Endothelial cell of umbilical vein (primary cell): ENCODE results near the gene OR4E2. TPM values are rescaled to one million over a fixed set of nuclear protein-coding genes. Genes with fewer than 3 reads are reported as not detected.

Experiments used
- BruUV-seq: library from RNA; stranded (reverse); fragments of 400-500 nt; replicated peaks from 2 replicates; lab custom pipeline; 2021; lab: Mats Ljungman, UMichigan
- CTCF ChIA-PET: fragments of 300-600, 350-600 bp; sonication (Branson Sonifier 250); formaldehyde crosslinking; loops from one replicate; lab custom pipeline; 2021; ENCODE audit warnings: antibody characterized with exemption, inconsistent platforms; lab: Charles Lee
- POLR2A ChIA-PET: fragments of 300-600, 350-600 bp; sonication (Branson Sonifier 250); formaldehyde crosslinking; loops from one replicate; lab custom pipeline; 2021; ENCODE audit warnings: antibody characterized with exemption, inconsistent platforms; lab: Charles Lee
- DNase-seq: peaks from one replicate; pipeline ENCODE4 v3.0.0-alpha.2; 2011; ENCODE audit warnings: low read depth, low spot score
- FAIRE-seq: peaks from 2 replicates; lab custom pipeline; 2011; peaks lifted over from hg19 to GRCh38; lab: Jason Lieb, UNC
- H2AFZ ChIP-seq: 2 replicates; pipeline ENCODE4 v1.6.0; 2012; ENCODE audit warnings: low read depth, low read length, control low read depth, inconsistent platforms
- H3K27ac ChIP-seq: 2 replicates; pipeline ENCODE4 v1.5.1; 2011; ENCODE audit warnings: low read depth, mild to moderate bottlenecking, control low read depth, low read length, moderate library complexity; ENCODE audit not compliant: insufficient read depth
- H3K27me3 ChIP-seq, 2 experiments: 2 replicates each; pipeline versions ENCODE4 v1.6.0 to v1.6.1; 2011; ENCODE audit warnings: low read length in 2 of 2, mixed read lengths in 1 of 2; ENCODE audit not compliant: control insufficient read depth in 2 of 2, insufficient read depth in 2 of 2
- H3K36me3 ChIP-seq, 2 experiments: 2 replicates in 1 of 2; 3 replicates in 1 of 2; pipeline ENCODE4 v1.5.1; 2011; ENCODE audit warnings: low read length in 2 of 2, mild to moderate bottlenecking in 1 of 2, moderate library complexity in 1 of 2; ENCODE audit not compliant: control insufficient read depth in 2 of 2, insufficient read depth in 2 of 2; ENCODE audit errors: extremely low read depth in 1 of 2
- H3K4me1 ChIP-seq: 3 replicates; pipeline ENCODE4 v1.5.1; 2011; ENCODE audit warnings: mild to moderate bottlenecking, low read length; ENCODE audit not compliant: control insufficient read depth, insufficient read depth; ENCODE audit errors: extremely low read depth
- H3K4me2 ChIP-seq: 2 replicates; pipeline ENCODE4 v1.6.1; 2011; ENCODE audit warnings: low read length, control low read depth, mixed read lengths; ENCODE audit not compliant: insufficient read depth
- H3K4me3 ChIP-seq, 3 experiments: fragments of 200-600 bp in 1 of 3; sonication (generic), shearing (Covaris generic) in 1 of 3; replicated peaks in 1 of 3; 2 replicates each; pipeline ENCODE4 v1.5.1; 2011 to 2016; ENCODE audit warnings: control low read depth in 3 of 3, low read length in 3 of 3, mild to moderate bottlenecking in 2 of 3, inconsistent platforms in 1 of 3, low read depth in 1 of 3, moderate library complexity in 1 of 3; ENCODE audit not compliant: insufficient read depth in 1 of 3
- H3K79me2 ChIP-seq: 2 replicates; pipeline ENCODE4 v1.6.0; 2012; ENCODE audit warnings: low read length, inconsistent platforms; ENCODE audit not compliant: control insufficient read depth, insufficient read depth
- H3K9ac ChIP-seq: replicated peaks from 2 replicates; pipeline ENCODE3; 2011; ENCODE audit warnings: low read length, control low read depth; ENCODE audit not compliant: insufficient read depth; ENCODE audit errors: extremely low read depth
- H3K9me1 ChIP-seq: replicated peaks from 3 replicates; pipeline ENCODE4 v1.6.0; 2011; ENCODE audit warnings: mild to moderate bottlenecking, low read length; ENCODE audit not compliant: control insufficient read depth, insufficient read depth; ENCODE audit errors: extremely low read depth
- H3K9me3 ChIP-seq: replicated peaks from 2 replicates; pipeline ENCODE4 v1.5.1; 2012; ENCODE audit warnings: low read length, inconsistent platforms; ENCODE audit not compliant: control insufficient read depth, insufficient read depth
- H4K20me1 ChIP-seq: replicated peaks from 2 replicates; pipeline ENCODE3; 2011; ENCODE audit warnings: mild to moderate bottlenecking, low read length; ENCODE audit not compliant: control insufficient read depth, insufficient read depth; ENCODE audit errors: extremely low read depth
- CTCF ChIP-seq, 2 donors: IDR thresholded peaks; 1 replicate in 1 of 2; 2 replicates in 1 of 2; pipeline ENCODE4 v1.5.1; 2011; ENCODE audit warnings: low read length in 2 of 2, mild to moderate bottlenecking in 2 of 2, moderate library complexity in 2 of 2, control low read depth in 1 of 2, inconsistent platforms in 1 of 2, low read depth in 1 of 2; ENCODE audit not compliant: insufficient read depth in 1 of 2; ENCODE audit errors: extremely low read depth in 1 of 2
- EZH2 ChIP-seq: IDR thresholded peaks from 2 replicates; pipeline ENCODE4 v1.6.1; 2012; ENCODE audit warnings: borderline replicate concordance, low read depth, mild to moderate bottlenecking, moderate library complexity, low read length, inconsistent platforms; ENCODE audit not compliant: severe bottlenecking
- FOS ChIP-seq: IDR thresholded peaks from 2 replicates; pipeline ENCODE4 v1.6.1; 2011; ENCODE audit warnings: mild to moderate bottlenecking, low read length, moderate library complexity, borderline replicate concordance; ENCODE audit not compliant: insufficient read depth
- GATA2 ChIP-seq: IDR thresholded peaks from 2 replicates; pipeline ENCODE4 v1.7.0; 2011; ENCODE audit warnings: low read depth, mild to moderate bottlenecking, moderate library complexity, mixed read lengths, low read length; ENCODE audit not compliant: insufficient read length, insufficient read depth
- JUN ChIP-seq: IDR thresholded peaks from 2 replicates; pipeline ENCODE4 v1.6.1; 2011; ENCODE audit warnings: borderline replicate concordance, low read depth; ENCODE audit not compliant: insufficient read length, insufficient read depth
- MAX ChIP-seq: IDR thresholded peaks from 2 replicates; pipeline ENCODE4 v1.6.1; 2011; ENCODE audit not compliant: insufficient read depth, insufficient read length
- MYC ChIP-seq: IDR thresholded peaks from one replicate; pipeline ENCODE4 v1.6.1; 2011; ENCODE audit warnings: mild to moderate bottlenecking, low read depth, low read length
- POLR2A ChIP-seq: IDR thresholded peaks from 2 replicates; pipeline ENCODE4 v1.6.1; 2012; ENCODE audit warnings: low read depth, mild to moderate bottlenecking, control low read depth, low read length
- POLR2AphosphoS5 ChIP-seq: IDR thresholded peaks from 2 replicates; pipeline ENCODE4 v1.6.1; 2012; ENCODE audit warnings: low read depth, mild to moderate bottlenecking, control low read depth, low read length, moderate library complexity; ENCODE audit not compliant: insufficient read depth
- dilution Hi-C: fragments of 300-500 bp; cut with MboI; formaldehyde crosslinking; loops from one replicate; pipeline ENCODE4 v1.15.0; 2019; ENCODE audit warnings: low sequenced_read_pairs; ENCODE audit not compliant: extremely low pct_ligation_motif_present
- intact Hi-C: fragments of 100-400 bp; cut with micrococcal nuclease; formaldehyde crosslinking; loops from one replicate; pipeline ENCODE4 v1.10.0; 2022
- polyA plus RNA-seq, 4 experiments: library from polyadenylated mRNA; depleted of rRNA in 3 of 4; stranded (reverse) in 3 of 4; unstranded in 1 of 4; fragments of >200 nt; gene quantifications; 2 replicates each; pipeline versions ENCODE4 v1.2.1 to v1.2.3, GENCODE V29; 2011 to 2012; ENCODE audit warnings: missing spikeins in 1 of 4
- total RNA-seq: library from RNA; stranded (reverse); gene quantifications from 2 replicates; pipeline ENCODE4 v1.2.3, GENCODE V29; 2021

Gene OR4E2
- total and polyA plus RNA-seq, 2 donors (not counting 3 experiments of a cell fraction or from before 2014, with no cell fraction given), result not detected

- Histone ChIP-seq H3K4me2 (no peak overlapping the region), H3K9ac (no peak overlapping the region), H3K9me3 (no peaks in the 10 kb centered on the region)
These were observed 36.0 kb upstream of the OR4E2 start for GRCh38 chr14:21617614-21618013.

More at GRCh38 chr14:21617614-21618013, 36.0 kb upstream of the OR4E2 start:
- ChIA-PET POLR2A (no interaction called here), CTCF (no interaction called here)
- no peak for FAIRE-seq
- Histone ChIP-seq H3K27ac (no peak overlapping the region), H2AFZ (no peak overlapping the region), H3K9me1 (no peaks in the 10 kb centered on the region), H4K20me1 (no peaks in the 10 kb centered on the region), H3K36me3 (no peaks in the 10 kb centered on the region), H3K79me2 (no peaks in the 10 kb centered on the region), H3K4me1 (no peaks in the 10 kb centered on the region), H3K4me3 (no peak overlapping the region), H3K27me3 (peaks cover 0 to 4% of the 10 kb centered on the region in 2 experiments)
- no peak for DNase-seq
- dilution Hi-C loops (no loop called here), intact Hi-C loops (no loop called here)
- no peak for TF ChIP-seq EZH2
- no peak for TF ChIP-seq CTCF (IDR thresholded peaks at IDR 0.05; ENCODE audit: extremely low read depth in 1 of 2, insufficient read depth in 1 of 2, low read depth in 1 of 2, low read length in 2 of 2)
- TF ChIP-seq GATA2, result no peak
- no peak for TF ChIP-seq MAX
- no peak for TF ChIP-seq POLR2AphosphoS5
- no peak for TF ChIP-seq JUN
- no peak for TF ChIP-seq POLR2A
- no peak for TF ChIP-seq FOS
- no peak for TF ChIP-seq MYC
- no TSS peak for BruUV-seq
